Measurements from ENCODE around the gene LARGE1. TPM values are rescaled to one million over a fixed set of nuclear protein-coding genes. Genes with fewer than 3 reads are reported as not detected.

The LARGE1 gene
- total RNA-seq, 1 experiment from 2014 or later, result 1.5 TPM

GRCh38 chr22:33535937-33536875 lies 384.1 kb downstream of the LARGE1 start:
- BruUV-seq (replicated peaks), result no TSS peak
- Histone ChIP-seq H4K20me1 (ENCODE audit: insufficient read depth) (no peaks in the 10 kb centered on the region), H3K27ac (ENCODE audit: low read depth, low read length) (no peak overlapping the region), H3K79me2 (ENCODE audit: insufficient read depth, low read length) (no peaks in the 10 kb centered on the region), H3K9me2 (ENCODE audit: insufficient read depth) (no peaks in the 10 kb centered on the region), H3K36me3 (ENCODE audit: control insufficient read depth in 1 of 2, insufficient read depth in 2 of 2, low read length in 2 of 2) (no peaks in the 10 kb centered on the region), H2AFZ (ENCODE audit: low read depth, low read length, poor library complexity, severe bottlenecking) (no peak overlapping the region), H3K9me3 (ENCODE audit: control insufficient read depth in 1 of 2, insufficient read depth in 1 of 2, low read depth in 1 of 2, low read length in 2 of 2) (peaks cover 12 to 31% of the 10 kb centered on the region in 2 experiments; a peak in 3 of 4 replicates), H3K9ac (ENCODE audit: low read length) (no peak overlapping the region), H3K4me3 (replicated peaks in 1 of 2; ENCODE audit: low read depth in 1 of 2, low read length in 2 of 2) (no peak overlapping the region), H3K4me2 (ENCODE audit: low read length) (no peak overlapping the region), H3K27me3 (ENCODE audit: insufficient read depth, low read length) (no peaks in the 10 kb centered on the region), H3K4me1 (ENCODE audit: control insufficient read depth in 1 of 2, insufficient read depth in 2 of 2, low read length in 2 of 2) (no peaks in the 10 kb centered on the region)
- DNase-seq (ENCODE audit: low read depth, low spot score) (no peak), ATAC-seq (no peak)
- ChIA-PET RAD21 (ENCODE audit: low non-redundant PET in 1 of 2, low total read pairs in 2 of 2, uncharacterized antibody in 2 of 2, unreplicated experiment in 2 of 2) (no interaction called here), CTCF (no interaction called here), POLR2A (no interaction called here)
- TF ChIP-seq CEBPB (IDR thresholded peaks at IDR 0.05; ENCODE audit: low read depth) (no peak), EZH2phosphoT487 (IDR thresholded peaks at IDR 0.05; ENCODE audit: borderline replicate concordance) (no peak)
- intact Hi-C loops (cut with micrococcal nuclease), result no loop called here

GRCh38 chr22:33529424-33530113 lies 390.7 kb downstream of the LARGE1 start:
- no peak overlapping the region for H2AFZ ChIP-seq (ENCODE audit: low read depth, low read length, poor library complexity, severe bottlenecking)
- DNase-seq (ENCODE audit: low read depth, low spot score), result no peak
- no TSS peak for BruUV-seq (replicated peaks)
- no peaks in the 10 kb centered on the region for H4K20me1 ChIP-seq (ENCODE audit: insufficient read depth)
- no peaks in the 10 kb centered on the region for H3K4me1 ChIP-seq (ENCODE audit: control insufficient read depth in 1 of 2, insufficient read depth in 2 of 2, low read length in 2 of 2)
- H3K9me2 ChIP-seq (ENCODE audit: insufficient read depth), result no peaks in the 10 kb centered on the region
- H3K9me3 ChIP-seq (ENCODE audit: control insufficient read depth in 1 of 2, insufficient read depth in 1 of 2, low read depth in 1 of 2, low read length in 2 of 2), result peaks cover 7 to 38% of the 10 kb centered on the region in 2 experiments; a peak in 2 of 4 replicates
- ATAC-seq, result no peak
- no peak overlapping the region for H3K4me3 ChIP-seq (replicated peaks in 1 of 2; ENCODE audit: low read depth in 1 of 2, low read length in 2 of 2)
- POLR2A ChIA-PET, result no interaction called here
- no peaks in the 10 kb centered on the region for H3K36me3 ChIP-seq (ENCODE audit: control insufficient read depth in 1 of 2, insufficient read depth in 2 of 2, low read length in 2 of 2)
- no peaks in the 10 kb centered on the region for H3K27me3 ChIP-seq (ENCODE audit: insufficient read depth, low read length)
- no peaks in the 10 kb centered on the region for H3K79me2 ChIP-seq (ENCODE audit: insufficient read depth, low read length)
- H3K9ac ChIP-seq (ENCODE audit: low read length), result no peak overlapping the region
- H3K27ac ChIP-seq (ENCODE audit: low read depth, low read length), result no peak overlapping the region
- CTCF ChIA-PET, result interaction anchor here (0.5 kb wide), 1 partner anchor 10 kb away, joined by 3 read pairs; no protein-coding TSS in a partner anchor
- RAD21 ChIA-PET (ENCODE audit: low non-redundant PET in 1 of 2, low total read pairs in 2 of 2, uncharacterized antibody in 2 of 2, unreplicated experiment in 2 of 2), result no interaction called here
- intact Hi-C loops (cut with micrococcal nuclease), result no loop called here
- H3K4me2 ChIP-seq (ENCODE audit: low read length), result no peak overlapping the region
- TF ChIP-seq, protein P1, sequence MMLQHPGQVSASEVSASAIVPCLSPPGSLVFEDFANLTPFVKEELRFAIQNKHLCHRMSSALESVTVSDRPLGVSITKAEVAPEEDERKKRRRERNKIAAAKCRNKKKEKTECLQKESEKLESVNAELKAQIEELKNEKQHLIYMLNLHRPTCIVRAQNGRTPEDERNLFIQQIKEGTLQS (IDR thresholded peaks at IDR 0.05), result no peak
- TF ChIP-seq SP1 (IDR thresholded peaks at IDR 0.05; ENCODE audit: low read depth) (no peak), ZFX (IDR thresholded peaks at IDR 0.05) (no peak), SRF (IDR thresholded peaks at IDR 0.05; ENCODE audit: low read depth) (no peak), EZH2 (IDR thresholded peaks at IDR 0.05) (no peak), EGR1 (IDR thresholded peaks at IDR 0.05; ENCODE audit: low read depth) (no peak), POLR2AphosphoS5 (IDR thresholded peaks at IDR 0.05; ENCODE audit: low read depth, low read length) (no peak), SIN3A (IDR thresholded peaks at IDR 0.05; ENCODE audit: low read depth) (no peak)
- TF ChIP-seq, protein P2, sequence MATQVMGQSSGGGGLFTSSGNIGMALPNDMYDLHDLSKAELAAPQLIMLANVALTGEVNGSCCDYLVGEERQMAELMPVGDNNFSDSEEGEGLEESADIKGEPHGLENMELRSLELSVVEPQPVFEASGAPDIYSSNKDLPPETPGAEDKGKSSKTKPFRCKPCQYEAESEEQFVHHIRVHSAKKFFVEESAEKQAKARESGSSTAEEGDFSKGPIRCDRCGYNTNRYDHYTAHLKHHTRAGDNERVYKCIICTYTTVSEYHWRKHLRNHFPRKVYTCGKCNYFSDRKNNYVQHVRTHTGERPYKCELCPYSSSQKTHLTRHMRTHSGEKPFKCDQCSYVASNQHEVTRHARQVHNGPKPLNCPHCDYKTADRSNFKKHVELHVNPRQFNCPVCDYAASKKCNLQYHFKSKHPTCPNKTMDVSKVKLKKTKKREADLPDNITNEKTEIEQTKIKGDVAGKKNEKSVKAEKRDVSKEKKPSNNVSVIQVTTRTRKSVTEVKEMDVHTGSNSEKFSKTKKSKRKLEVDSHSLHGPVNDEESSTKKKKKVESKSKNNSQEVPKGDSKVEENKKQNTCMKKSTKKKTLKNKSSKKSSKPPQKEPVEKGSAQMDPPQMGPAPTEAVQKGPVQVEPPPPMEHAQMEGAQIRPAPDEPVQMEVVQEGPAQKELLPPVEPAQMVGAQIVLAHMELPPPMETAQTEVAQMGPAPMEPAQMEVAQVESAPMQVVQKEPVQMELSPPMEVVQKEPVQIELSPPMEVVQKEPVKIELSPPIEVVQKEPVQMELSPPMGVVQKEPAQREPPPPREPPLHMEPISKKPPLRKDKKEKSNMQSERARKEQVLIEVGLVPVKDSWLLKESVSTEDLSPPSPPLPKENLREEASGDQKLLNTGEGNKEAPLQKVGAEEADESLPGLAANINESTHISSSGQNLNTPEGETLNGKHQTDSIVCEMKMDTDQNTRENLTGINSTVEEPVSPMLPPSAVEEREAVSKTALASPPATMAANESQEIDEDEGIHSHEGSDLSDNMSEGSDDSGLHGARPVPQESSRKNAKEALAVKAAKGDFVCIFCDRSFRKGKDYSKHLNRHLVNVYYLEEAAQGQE (IDR thresholded peaks at IDR 0.05; ENCODE audit: low read depth), result no peak
- TF ChIP-seq, protein P3, sequence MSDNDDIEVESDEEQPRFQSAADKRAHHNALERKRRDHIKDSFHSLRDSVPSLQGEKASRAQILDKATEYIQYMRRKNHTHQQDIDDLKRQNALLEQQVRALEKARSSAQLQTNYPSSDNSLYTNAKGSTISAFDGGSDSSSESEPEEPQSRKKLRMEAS (IDR thresholded peaks at IDR 0.05), result no peak
- TF ChIP-seq, protein P4, sequence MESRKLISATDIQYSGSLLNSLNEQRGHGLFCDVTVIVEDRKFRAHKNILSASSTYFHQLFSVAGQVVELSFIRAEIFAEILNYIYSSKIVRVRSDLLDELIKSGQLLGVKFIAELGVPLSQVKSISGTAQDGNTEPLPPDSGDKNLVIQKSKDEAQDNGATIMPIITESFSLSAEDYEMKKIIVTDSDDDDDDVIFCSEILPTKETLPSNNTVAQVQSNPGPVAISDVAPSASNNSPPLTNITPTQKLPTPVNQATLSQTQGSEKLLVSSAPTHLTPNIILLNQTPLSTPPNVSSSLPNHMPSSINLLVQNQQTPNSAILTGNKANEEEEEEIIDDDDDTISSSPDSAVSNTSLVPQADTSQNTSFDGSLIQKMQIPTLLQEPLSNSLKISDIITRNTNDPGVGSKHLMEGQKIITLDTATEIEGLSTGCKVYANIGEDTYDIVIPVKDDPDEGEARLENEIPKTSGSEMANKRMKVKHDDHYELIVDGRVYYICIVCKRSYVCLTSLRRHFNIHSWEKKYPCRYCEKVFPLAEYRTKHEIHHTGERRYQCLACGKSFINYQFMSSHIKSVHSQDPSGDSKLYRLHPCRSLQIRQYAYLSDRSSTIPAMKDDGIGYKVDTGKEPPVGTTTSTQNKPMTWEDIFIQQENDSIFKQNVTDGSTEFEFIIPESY (IDR thresholded peaks at IDR 0.05; ENCODE audit: extremely low read depth, insufficient replicate concordance, low read length), result no peak
